ENCODE measurements around the gene HRH3. TPM values are rescaled to one million over a fixed set of nuclear protein-coding genes. Genes with fewer than 3 reads are reported as not detected.

Gene HRH3
- total and polyA plus RNA-seq, 8 donors, result not detected

GRCh38 chr20:62190639-62191411 is 29.3 kb downstream of the HRH3 start:
- TF ChIP-seq CTCF (IDR thresholded peaks at IDR 0.05) (no peak), POLR2AphosphoS5 (IDR thresholded peaks at IDR 0.05) (no peak), EP300 (IDR thresholded peaks at IDR 0.05) (no peak), POLR2A (IDR thresholded peaks at IDR 0.05) (no peak)
- DNase-seq, result no peak
- WGBS, 5 donors, result 86 to 93% (median 89%) methylated on average over 25 of the region's 25 CpGs
- intact Hi-C loops (cut with DNase I; ENCODE audit: low total_unique reads), result no loop called here
- H3K36me3 ChIP-seq, result peaks cover 20 to 70% (median 65%) of the 10 kb centered on the region in 4 donors
- no peaks in the 10 kb centered on the region for H3K9me3 ChIP-seq
- H3K4me1 ChIP-seq, result peaks cover 0 to 23% (median 10%) of the 10 kb centered on the region in 4 donors
- H3K27ac ChIP-seq, result no peak overlapping the region
- H3K4me3 ChIP-seq, result no peak overlapping the region
- no peaks in the 10 kb centered on the region for H3K27me3 ChIP-seq

- 57 to 69% (median 64%) methylated on average over 13 of the region's 13 CpGs for WGBS, 5 donors
- H3K36me3 ChIP-seq, result peaks cover 14 to 35% (median 32%) of the 10 kb centered on the region in 4 donors
Measured at GRCh38 chr20:62186887-62187866, 32.9 kb downstream of the HRH3 start.

GRCh38 chr20:62186096-62186426 is 34.0 kb downstream of the HRH3 start:
- intact Hi-C loops (cut with DNase I; ENCODE audit: low total_unique reads), result no loop called here
- Histone ChIP-seq H3K27me3 (no peaks in the 10 kb centered on the region), H3K27ac (peak overlapping the region in 1 of 5 donors; percentile 45), H3K4me3 (no peak overlapping the region), H3K9me3 (no peaks in the 10 kb centered on the region), H3K36me3 (peaks cover 14 to 23% (median 23%) of the 10 kb centered on the region in 4 donors), H3K4me1 (peaks cover 16 to 56% (median 36%) of the 10 kb centered on the region in 4 donors)
- TF ChIP-seq EP300 (IDR thresholded peaks at IDR 0.05) (no peak), POLR2AphosphoS5 (IDR thresholded peaks at IDR 0.05) (no peak), CTCF (IDR thresholded peaks at IDR 0.05) (no peak), POLR2A (IDR thresholded peaks at IDR 0.05) (no peak)
- no peak for DNase-seq
- 73 to 82% (median 79%) methylated on average over 3 of the region's 3 CpGs for WGBS, 5 donors

More at GRCh38 chr20:62186887-62187866, 32.9 kb downstream of the HRH3 start:
- Histone ChIP-seq H3K27ac (peak overlapping the region in 2 of 5 donors; percentile 18 to 34), H3K4me3 (no peak overlapping the region), H3K9me3 (no peaks in the 10 kb centered on the region), H3K4me1 (peaks cover 15 to 50% (median 31%) of the 10 kb centered on the region in 4 donors), H3K27me3 (no peaks in the 10 kb centered on the region)
- TF ChIP-seq EP300 (IDR thresholded peaks at IDR 0.05), result no peak
- no peak for TF ChIP-seq POLR2AphosphoS5 (IDR thresholded peaks at IDR 0.05)
- no peak for TF ChIP-seq CTCF (IDR thresholded peaks at IDR 0.05)
- no peak for TF ChIP-seq POLR2A (IDR thresholded peaks at IDR 0.05)
- intact Hi-C loops (cut with DNase I; ENCODE audit: low total_unique reads), result no loop called here
- DNase-seq, result peak in 1 of 2 donors; percentile 50
